ENCODE measurements around the gene STEAP1B. TPM values are rescaled to one million over a fixed set of nuclear protein-coding genes. Genes with fewer than 3 reads are reported as not detected.

STEAP1B gene
- total RNA-seq, 1 donor from 2014 or later: 0.58 TPM

DNA sequence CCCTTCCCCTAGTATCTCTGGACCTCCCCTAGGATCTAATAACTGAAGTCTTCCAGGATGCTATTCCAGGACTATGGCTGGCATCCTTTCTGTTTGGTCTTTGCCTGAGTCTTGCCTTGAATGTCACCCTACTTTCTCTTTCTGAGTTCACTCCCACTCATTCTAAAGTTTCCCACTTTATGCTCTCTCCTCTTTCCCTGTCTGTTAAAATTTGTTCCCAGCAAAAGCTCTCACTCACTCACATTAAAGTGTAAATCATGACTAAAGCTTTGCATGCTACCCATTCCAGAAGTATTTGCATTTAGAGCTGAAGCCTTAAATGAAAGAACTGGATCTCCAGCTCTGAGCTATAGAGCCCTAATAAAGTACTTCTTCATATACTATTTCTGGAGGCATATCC is 100.9 kb downstream of the STEAP1B start:
- peaks cover 4% of the 10 kb centered on the region for H3K27me3 Mint-ChIP-seq (ENCODE audit: low read depth)
- DNase-seq (ENCODE audit: low spot score in 2 of 2, unreplicated experiment in 2 of 2): no peak
- no peaks in the 10 kb centered on the region for H3K9me3 Mint-ChIP-seq
- TF ChIP-seq, protein P1, sequence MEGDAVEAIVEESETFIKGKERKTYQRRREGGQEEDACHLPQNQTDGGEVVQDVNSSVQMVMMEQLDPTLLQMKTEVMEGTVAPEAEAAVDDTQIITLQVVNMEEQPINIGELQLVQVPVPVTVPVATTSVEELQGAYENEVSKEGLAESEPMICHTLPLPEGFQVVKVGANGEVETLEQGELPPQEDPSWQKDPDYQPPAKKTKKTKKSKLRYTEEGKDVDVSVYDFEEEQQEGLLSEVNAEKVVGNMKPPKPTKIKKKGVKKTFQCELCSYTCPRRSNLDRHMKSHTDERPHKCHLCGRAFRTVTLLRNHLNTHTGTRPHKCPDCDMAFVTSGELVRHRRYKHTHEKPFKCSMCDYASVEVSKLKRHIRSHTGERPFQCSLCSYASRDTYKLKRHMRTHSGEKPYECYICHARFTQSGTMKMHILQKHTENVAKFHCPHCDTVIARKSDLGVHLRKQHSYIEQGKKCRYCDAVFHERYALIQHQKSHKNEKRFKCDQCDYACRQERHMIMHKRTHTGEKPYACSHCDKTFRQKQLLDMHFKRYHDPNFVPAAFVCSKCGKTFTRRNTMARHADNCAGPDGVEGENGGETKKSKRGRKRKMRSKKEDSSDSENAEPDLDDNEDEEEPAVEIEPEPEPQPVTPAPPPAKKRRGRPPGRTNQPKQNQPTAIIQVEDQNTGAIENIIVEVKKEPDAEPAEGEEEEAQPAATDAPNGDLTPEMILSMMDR (IDR thresholded peaks at IDR 0.05; ENCODE audit: unreplicated experiment): no peak
- H3K36me3 Mint-ChIP-seq: no peaks in the 10 kb centered on the region
- peaks cover 7% of the 10 kb centered on the region for H3K4me1 Mint-ChIP-seq
- H3K27ac Mint-ChIP-seq: no peak overlapping the region
- no peak overlapping the region for H3K4me3 Mint-ChIP-seq

DNA sequence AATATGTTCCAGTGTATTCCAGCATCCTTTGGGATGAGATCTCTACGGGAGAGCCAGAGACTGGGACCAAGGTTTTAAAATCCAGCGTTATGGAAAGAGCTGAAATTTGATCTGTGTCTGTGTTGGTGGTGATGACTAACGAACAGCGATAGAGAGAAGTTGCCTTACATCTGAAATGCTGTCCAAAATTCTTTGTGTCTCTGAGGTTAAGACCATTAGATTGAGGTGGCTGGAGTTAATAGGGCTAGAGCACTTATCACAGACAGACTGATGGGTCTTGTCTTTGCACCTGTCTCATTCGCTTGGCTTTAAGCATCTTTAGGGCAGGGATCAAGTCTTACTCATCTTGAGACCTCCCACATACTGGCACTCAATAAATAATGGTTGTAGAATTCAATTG is 102.0 kb downstream of the STEAP1B start:
- no peak for DNase-seq (ENCODE audit: low spot score in 2 of 2, unreplicated experiment in 2 of 2)
- H3K4me1 Mint-ChIP-seq: peaks cover 16% of the 10 kb centered on the region
- no peak overlapping the region for H3K4me3 Mint-ChIP-seq
- peaks cover 4% of the 10 kb centered on the region for H3K27me3 Mint-ChIP-seq (ENCODE audit: low read depth)
- no peaks in the 10 kb centered on the region for H3K9me3 Mint-ChIP-seq
- TF ChIP-seq, protein P1 (IDR thresholded peaks at IDR 0.05; ENCODE audit: unreplicated experiment): no peak
- no peak overlapping the region for H3K27ac Mint-ChIP-seq
- H3K36me3 Mint-ChIP-seq: no peaks in the 10 kb centered on the region

DNA sequence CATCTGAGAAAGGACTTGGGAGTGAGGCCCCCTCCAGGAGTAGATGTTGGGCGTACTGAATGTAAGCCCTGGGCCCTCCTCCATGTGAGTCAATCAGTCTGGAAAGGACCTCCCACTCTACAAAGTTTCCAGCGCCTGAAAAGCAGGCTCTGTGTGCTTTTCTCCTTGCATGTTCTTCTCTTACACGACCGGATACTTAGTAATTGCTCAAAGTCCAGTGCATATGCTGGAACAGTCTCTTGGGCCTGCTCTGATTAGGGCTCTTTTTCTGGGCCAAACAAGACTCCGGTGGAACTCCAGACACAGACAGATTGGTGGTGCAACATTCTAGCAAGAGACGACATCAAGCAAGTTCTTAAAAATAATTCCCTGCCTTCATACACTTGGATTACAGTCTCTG is 104.8 kb downstream of the STEAP1B start:
- DNase-seq (ENCODE audit: low spot score in 2 of 2, unreplicated experiment in 2 of 2): no peak
- TF ChIP-seq, protein P1 (IDR thresholded peaks at IDR 0.05; ENCODE audit: unreplicated experiment): no peak
- H3K4me3 Mint-ChIP-seq: no peak overlapping the region
- H3K9me3 Mint-ChIP-seq: no peaks in the 10 kb centered on the region
- no peaks in the 10 kb centered on the region for H3K36me3 Mint-ChIP-seq
- peaks cover 4% of the 10 kb centered on the region for H3K27me3 Mint-ChIP-seq (ENCODE audit: low read depth)
- H3K27ac Mint-ChIP-seq: no peak overlapping the region
- H3K4me1 Mint-ChIP-seq: peaks cover 16% of the 10 kb centered on the region

- peaks cover 16% of the 10 kb centered on the region for H3K4me1 Mint-ChIP-seq
- no peak overlapping the region for H3K27ac Mint-ChIP-seq
- no peak overlapping the region for H3K4me3 Mint-ChIP-seq
Observed at GRCh38 chr7:22394739-22395138, 105.2 kb downstream of the STEAP1B start.

DNA sequence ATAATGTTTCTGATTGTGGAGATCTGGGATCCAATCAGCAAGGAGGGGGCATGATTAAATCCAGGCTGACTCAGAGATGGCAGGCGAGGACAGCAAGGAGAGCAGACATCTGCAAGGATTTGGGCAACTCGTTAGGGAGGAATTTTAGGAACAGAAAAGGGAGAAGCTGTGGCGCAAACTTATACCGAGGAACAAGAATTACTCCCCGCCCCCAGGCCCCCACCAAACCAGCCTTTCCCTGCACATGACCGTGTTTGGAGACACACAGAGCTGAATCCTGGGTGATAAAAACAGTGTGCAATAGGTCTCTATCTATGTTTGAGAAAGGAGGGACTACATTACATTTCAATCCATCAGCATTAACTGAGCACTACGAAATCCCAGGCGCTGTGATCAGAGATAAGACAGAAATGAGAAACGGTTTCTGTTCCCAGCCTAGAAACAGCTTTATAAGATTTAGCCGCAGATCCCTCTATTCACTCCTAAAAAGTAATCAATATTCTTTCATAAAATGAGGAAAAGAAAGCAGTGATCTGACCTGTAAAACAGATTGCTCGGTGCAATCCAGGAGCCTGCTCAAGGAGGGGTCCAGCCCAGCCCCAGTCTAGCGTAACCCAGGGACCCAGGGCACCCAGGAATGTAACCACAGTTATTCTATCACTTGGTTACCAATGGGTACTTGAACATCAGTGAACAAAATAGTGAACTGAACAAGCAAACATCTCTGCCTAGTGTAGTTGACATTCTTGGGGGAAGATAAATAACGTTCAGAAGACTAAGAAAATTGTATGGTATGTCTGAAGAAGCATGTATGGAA is 105.9 kb downstream of the STEAP1B start:
- H3K4me3 Mint-ChIP-seq: no peak overlapping the region
- TF ChIP-seq, protein P1 (IDR thresholded peaks at IDR 0.05; ENCODE audit: unreplicated experiment): no peak
- H3K27ac Mint-ChIP-seq: no peak overlapping the region
- no peak for DNase-seq (ENCODE audit: low spot score in 2 of 2, unreplicated experiment in 2 of 2)
- H3K9me3 Mint-ChIP-seq: no peaks in the 10 kb centered on the region
- H3K4me1 Mint-ChIP-seq: peaks cover 16% of the 10 kb centered on the region
- no peaks in the 10 kb centered on the region for H3K36me3 Mint-ChIP-seq
- peaks cover 4% of the 10 kb centered on the region for H3K27me3 Mint-ChIP-seq (ENCODE audit: low read depth)

More at GRCh38 chr7:22394739-22395138, 105.2 kb downstream of the STEAP1B start:
- DNase-seq (ENCODE audit: low spot score in 2 of 2, unreplicated experiment in 2 of 2): no peak
- Mint-ChIP-seq H3K27me3 (ENCODE audit: low read depth) (peaks cover 4% of the 10 kb centered on the region), H3K36me3 (no peaks in the 10 kb centered on the region), H3K9me3 (no peaks in the 10 kb centered on the region)
- TF ChIP-seq, protein P1 (IDR thresholded peaks at IDR 0.05; ENCODE audit: unreplicated experiment): no peak
